ENCODE results near the gene FGF2.
A peak's percentile ranks its signal among the peaks of the same experiment; 100 is the strongest.

Gene FGF2

GRCh38 chr4:122894827-122895226, 68.2 kb downstream of the FGF2 start:
- DNase-seq (ENCODE audit: low spot score): no peak

DNA sequence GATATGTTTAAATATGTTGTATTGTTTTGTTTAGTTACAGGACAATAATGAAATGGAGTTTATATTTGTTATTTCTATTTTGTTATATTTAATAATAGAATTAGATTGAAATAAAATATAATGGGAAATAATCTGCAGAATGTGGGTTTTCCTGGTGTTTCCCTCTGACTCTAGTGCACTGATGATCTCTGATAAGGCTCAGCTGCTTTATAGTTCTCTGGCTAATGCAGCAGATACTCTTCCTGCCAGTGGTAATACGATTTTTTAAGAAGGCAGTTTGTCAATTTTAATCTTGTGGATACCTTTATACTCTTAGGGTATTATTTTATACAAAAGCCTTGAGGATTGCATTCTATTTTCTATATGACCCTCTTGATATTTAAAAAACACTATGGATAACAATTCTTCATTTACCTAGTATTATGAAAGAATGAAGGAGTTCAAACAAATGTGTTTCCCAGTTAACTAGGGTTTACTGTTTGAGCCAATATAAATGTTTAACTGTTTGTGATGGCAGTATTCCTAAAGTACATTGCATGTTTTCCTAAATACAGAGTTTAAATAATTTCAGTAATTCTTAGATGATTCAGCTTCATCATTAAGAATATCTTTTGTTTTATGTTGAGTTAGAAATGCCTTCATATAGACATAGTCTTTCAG, 68.8 kb downstream of the FGF2 start:
- no peak for DNase-seq (ENCODE audit: low spot score)

GRCh38 chr4:122896270-122896669, 69.6 kb downstream of the FGF2 start:
- DNase-seq (ENCODE audit: low spot score): peak; percentile 16

- DNase-seq (ENCODE audit: low spot score): peak; percentile 46
Measured at GRCh38 chr4:122898370-122899150, 71.9 kb downstream of the FGF2 start.

GRCh38 chr4:122899682-122900081, 73.1 kb downstream of the FGF2 start:
- DNase-seq (ENCODE audit: low spot score): no peak

DNA sequence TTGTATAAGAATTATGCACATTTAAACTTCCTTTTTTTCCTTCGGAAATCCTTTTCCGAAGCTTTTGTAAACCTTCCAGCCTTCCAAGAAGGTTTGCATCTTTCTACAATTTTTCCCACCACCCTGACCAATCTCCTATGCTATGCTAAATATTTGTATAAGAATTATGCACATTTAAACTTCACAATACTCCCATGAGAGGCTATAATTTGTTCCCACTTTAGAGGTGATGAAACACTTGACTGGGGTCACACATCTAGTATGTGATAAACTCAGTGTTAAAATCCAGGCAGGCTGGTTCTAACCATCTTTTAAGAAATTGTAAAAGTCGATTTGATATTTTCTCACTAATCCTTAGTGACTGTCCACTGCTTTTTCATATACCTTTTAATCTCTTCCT, 73.7 kb downstream of the FGF2 start:
- no peak for DNase-seq (ENCODE audit: low spot score)

DNA sequence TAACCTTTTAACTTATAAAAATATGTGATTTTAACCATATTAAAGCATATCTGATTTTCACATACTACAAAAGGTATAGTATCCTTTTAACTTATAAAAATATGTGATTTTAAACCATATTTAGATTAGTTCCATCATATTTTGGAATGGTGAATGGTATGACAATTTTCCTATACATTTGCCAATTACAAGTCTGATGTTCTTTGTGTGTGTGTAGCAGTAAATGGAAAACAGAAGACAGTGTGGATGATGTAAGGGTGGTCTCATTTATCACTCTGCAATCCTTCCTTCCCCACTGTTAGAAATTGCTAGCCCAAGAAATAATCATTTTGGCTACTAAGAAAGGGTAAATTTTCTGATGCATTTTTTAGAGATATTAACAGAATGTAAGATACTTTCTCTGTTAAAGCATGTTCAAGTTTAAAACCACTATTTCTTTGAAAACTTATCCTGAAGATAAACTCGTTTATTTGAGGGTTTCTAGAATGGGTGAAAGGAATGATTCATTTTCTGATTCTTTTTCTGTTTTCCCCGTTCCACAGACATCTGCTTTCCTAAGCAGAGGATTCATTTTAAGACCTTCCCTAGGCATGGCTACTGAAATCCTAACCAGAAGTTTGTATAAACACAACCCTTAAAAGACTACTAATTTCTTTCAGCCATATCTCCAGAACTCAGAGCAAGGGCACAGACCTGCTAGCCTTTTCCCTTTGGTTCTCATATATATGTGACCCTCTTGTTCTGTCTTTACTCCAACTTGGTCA, 74.8 kb downstream of the FGF2 start:
- DNase-seq (ENCODE audit: low spot score): no peak

GRCh38 chr4:122903766-122904288, 77.2 kb downstream of the FGF2 start:
- no peak for DNase-seq (ENCODE audit: low spot score)

GRCh38 chr4:122906859-122907305, 80.3 kb downstream of the FGF2 start:
- DNase-seq (ENCODE audit: low spot score): no peak

- DNase-seq (ENCODE audit: low spot score): no peak
Measured at GRCh38 chr4:122908223-122908622, 81.6 kb downstream of the FGF2 start.

- DNase-seq (ENCODE audit: low spot score): no peak
Measured at GRCh38 chr4:122909683-122910082, 83.1 kb downstream of the FGF2 start.

GRCh38 chr4:122911588-122911987, 85.0 kb downstream of the FGF2 start:
- no peak for DNase-seq (ENCODE audit: low spot score)

DNA sequence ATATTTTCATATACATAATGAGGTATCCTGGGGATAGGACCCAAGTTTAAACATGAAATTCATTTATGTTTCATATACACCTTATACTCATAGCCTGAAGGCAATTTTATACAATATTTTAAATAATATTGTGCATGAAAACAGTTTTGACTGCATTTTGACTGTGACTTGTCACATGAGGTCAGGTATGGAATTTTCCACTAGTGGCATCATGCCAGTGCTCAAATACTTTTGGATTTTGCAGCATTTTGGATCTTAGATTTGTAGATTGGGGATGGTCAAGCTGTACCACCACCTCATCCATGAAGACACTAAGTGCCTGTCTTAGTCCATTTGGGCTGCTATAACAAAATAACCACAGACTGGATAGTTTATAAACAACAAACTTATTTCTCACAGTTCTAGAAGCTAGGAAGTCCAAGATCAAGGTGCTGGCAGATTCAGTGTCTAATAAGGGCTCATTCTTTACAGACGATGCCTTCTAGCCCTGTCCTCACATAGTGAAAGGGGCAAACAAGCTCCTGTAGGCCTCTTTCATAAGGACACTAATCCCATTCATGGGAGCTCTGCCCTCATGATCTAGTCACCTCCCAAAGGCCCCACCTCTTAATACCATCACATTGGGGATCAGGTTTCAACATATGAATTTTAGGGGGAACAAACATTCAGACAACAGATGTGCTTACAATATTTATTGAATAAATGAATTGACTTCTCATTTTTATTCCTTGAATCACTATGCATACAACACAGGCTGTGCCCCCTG, 86.4 kb downstream of the FGF2 start:
- no peak for DNase-seq (ENCODE audit: low spot score)

DNA sequence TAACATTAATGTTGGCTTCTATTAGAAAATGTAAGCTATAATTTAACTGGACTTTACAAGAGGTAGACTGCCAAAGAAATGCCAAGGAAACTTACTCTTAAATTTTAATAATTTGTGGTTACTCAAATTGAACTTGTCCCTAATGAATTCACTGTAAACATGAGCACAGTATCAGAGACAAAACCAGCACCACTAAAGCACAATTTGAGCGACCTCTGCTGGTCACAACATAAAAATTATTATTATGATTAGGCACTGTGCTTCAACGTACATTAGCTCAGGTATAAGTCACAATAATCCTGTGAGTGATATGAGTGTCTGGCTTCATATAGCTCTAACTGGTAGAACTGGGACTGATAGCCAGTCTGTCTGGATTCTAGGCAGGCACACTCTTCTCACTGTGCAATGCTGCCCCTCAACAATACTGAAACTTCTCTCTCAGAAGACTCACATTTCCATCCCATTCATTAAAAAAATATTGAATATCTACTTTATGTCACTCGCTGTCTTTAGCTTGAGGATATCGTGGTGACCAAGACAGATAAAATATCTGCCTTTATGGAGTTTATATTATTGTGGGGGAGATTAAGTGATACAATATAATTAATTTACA, 87.8 kb downstream of the FGF2 start:
- DNase-seq (ENCODE audit: low spot score): peak; percentile 40

DNA sequence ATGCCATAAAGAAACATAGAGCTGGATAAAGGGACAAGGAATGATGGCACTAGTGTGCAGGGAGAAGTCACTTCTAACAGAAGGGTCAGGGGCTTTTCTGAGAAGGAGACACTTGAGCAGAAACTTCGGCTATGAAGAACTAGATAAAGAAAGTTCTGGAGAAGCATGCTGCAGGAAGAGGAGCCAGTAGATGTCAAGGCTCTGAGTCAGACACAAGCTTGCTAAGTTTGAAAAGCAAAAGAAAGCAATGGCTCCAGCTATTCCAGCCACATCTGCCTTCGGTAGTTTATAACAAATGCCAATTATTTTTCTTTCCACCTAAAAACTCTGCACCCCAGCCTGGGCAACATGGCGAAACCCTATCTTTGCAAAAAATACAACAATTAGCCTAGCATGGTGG, 88.3 kb downstream of the FGF2 start:
- DNase-seq (ENCODE audit: low spot score): no peak

- no peak for DNase-seq (ENCODE audit: low spot score)
Measured at GRCh38 chr4:122917731-122918130, 91.1 kb downstream of the FGF2 start.

GRCh38 chr4:122920473-122920872, 93.8 kb downstream of the FGF2 start:
- DNase-seq (ENCODE audit: low spot score): no peak

DNA sequence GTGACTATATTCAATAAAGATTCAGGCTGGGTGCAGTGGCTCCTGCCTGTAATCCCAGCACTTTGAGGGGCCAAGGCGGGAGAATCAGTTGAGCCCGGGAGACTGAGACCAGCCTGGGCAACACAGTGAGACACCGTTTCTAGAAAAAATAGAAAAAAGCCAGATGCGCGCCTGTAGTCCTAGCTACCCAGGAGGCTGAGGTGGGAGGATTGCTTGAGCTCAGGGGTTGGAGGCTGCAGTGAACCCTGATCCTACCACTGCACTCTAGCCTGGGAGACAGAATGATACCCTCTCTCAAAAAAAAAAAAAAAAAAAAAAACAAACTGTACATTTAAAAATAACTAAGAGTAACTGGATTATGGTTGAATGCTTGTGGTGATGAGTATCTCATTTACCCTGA, 94.7 kb downstream of the FGF2 start:
- DNase-seq (ENCODE audit: low spot score): no peak

GRCh38 chr4:122921971-122922876, 95.6 kb downstream of the FGF2 start, which contains the start of gene NUDT6:
TSS of gene NUDT6 (minus strand) at chr4:122922597. CDS start at chr4:122922572, 25 bp downstream.
- peak; percentile 73 for DNase-seq (ENCODE audit: low spot score)

GRCh38 chr4:122922877-122923511, 96.4 kb downstream of the FGF2 start:
- DNase-seq (ENCODE audit: low spot score): peak; percentile 89
